GM23338 (cell line): Measurements from ENCODE around the gene PPY. TPM values are rescaled to one million over a fixed set of nuclear protein-coding genes. Genes with fewer than 3 reads are reported as not detected.
"Not testable (repeated sequence)": the region's sequence is repeated elsewhere in the genome, so short reads cannot be mapped to it uniquely, and the experiment has no call there.

Experiments
- ATAC-seq: fragments of 200-7000 bp; cut with Tn5 transposase; 3 replicates; pipeline ENCODE4 v1.9.1; 2020
- DNase-seq: peaks from one replicate; pipeline ENCODE4 v3.0.0-alpha.2; 2015; ENCODE audit warnings: low spot score
- H2AFZ ChIP-seq: fragments of 200-600 bp; sonication (generic); 2 replicates; pipeline ENCODE4 v1.8.0; 2016; ENCODE audit warnings: antibody characterized with exemption, mild to moderate bottlenecking, moderate library complexity
- H3F3A ChIP-seq: fragments of 200-600 bp; sonication (generic); replicated peaks from 2 replicates; pipeline ENCODE4 v1.8.0; 2017; ENCODE audit warnings: antibody characterized with exemption, mixed run types, low read depth
- H3K27ac ChIP-seq: fragments of 200-600 bp; sonication (generic); 2 replicates; pipeline ENCODE4 v1.6.1; 2016; ENCODE audit warnings: low read depth
- H3K27me3 ChIP-seq: fragments of 200-600 bp; sonication (generic); 2 replicates; pipeline ENCODE4 v1.8.0; 2016; ENCODE audit warnings: mild to moderate bottlenecking, mixed run types, moderate library complexity; ENCODE audit not compliant: insufficient read depth
- H3K36me3 ChIP-seq: fragments of 200-600 bp; sonication (generic); 2 replicates; pipeline ENCODE4 v1.8.0; 2016; ENCODE audit warnings: mild to moderate bottlenecking; ENCODE audit not compliant: insufficient read depth
- H3K4me1 ChIP-seq: fragments of 200-600 bp; sonication (generic); 2 replicates; pipeline ENCODE4 v1.8.0; 2016; ENCODE audit warnings: mild to moderate bottlenecking, moderate library complexity; ENCODE audit not compliant: insufficient read depth
- H3K4me2 ChIP-seq: fragments of 200-600 bp; sonication (generic); 2 replicates; pipeline ENCODE4 v1.7.1; 2017; ENCODE audit warnings: mixed run types
- H3K4me3 ChIP-seq: fragments of 200-600 bp; sonication (generic); 2 replicates; pipeline ENCODE4 v1.6.1; 2016; ENCODE audit warnings: mixed run types
- H3K79me2 ChIP-seq: fragments of 200-600 bp; sonication (generic); replicated peaks from 2 replicates; pipeline ENCODE4 v1.8.0; 2017; ENCODE audit warnings: mild to moderate bottlenecking; ENCODE audit not compliant: insufficient read depth
- H3K9me2 ChIP-seq: fragments of 200-600 bp; sonication (generic); 2 replicates; pipeline ENCODE4 v1.8.0; 2017; ENCODE audit not compliant: insufficient read depth
- H4K20me1 ChIP-seq: fragments of 200-600 bp; sonication (generic); replicated peaks from 2 replicates; pipeline ENCODE4 v1.8.0; 2017; ENCODE audit warnings: mild to moderate bottlenecking; ENCODE audit not compliant: insufficient read depth
- H3K27ac Mint-ChIP-seq: 2 replicates; pipeline ENCODE4 v1.8.0; 2020; ENCODE audit warnings: inconsistent platforms, mild to moderate bottlenecking, moderate library complexity, mixed read lengths
- H3K27me3 Mint-ChIP-seq: 3 replicates; pipeline ENCODE4 v1.8.0; 2022; ENCODE audit warnings: low read depth, mild to moderate bottlenecking, moderate library complexity, mixed read lengths, inconsistent platforms; ENCODE audit not compliant: insufficient read depth, poor library complexity
- H3K36me3 Mint-ChIP-seq: 3 replicates; pipeline ENCODE4 v1.8.0; 2021; ENCODE audit warnings: low read depth, mild to moderate bottlenecking, inconsistent platforms, moderate library complexity, mixed read lengths
- H3K4me1 Mint-ChIP-seq: 3 replicates; pipeline ENCODE4 v1.8.0; 2020; ENCODE audit warnings: mild to moderate bottlenecking, inconsistent platforms, mixed read lengths
- H3K4me3 Mint-ChIP-seq: 3 replicates; pipeline ENCODE4 v1.8.0; 2021; ENCODE audit warnings: moderate library complexity, mild to moderate bottlenecking, inconsistent platforms, mixed read lengths
- H3K9me3 Mint-ChIP-seq: 3 replicates; pipeline ENCODE4 v1.8.0; 2020; ENCODE audit warnings: moderate library complexity, mild to moderate bottlenecking, inconsistent platforms, mixed read lengths
- CREB1 ChIP-seq: fragments of 250-450 bp; sonication (Bioruptor Pico); IDR thresholded peaks from 2 replicates; pipeline ENCODE4 v1.5.0; 2020; ENCODE audit warnings: low read depth, mild to moderate bottlenecking, moderate library complexity
- EZH2 ChIP-seq: fragments of 200-600 bp; sonication (generic); IDR thresholded peaks from one replicate; pipeline ENCODE4 v1.8.0; 2017; ENCODE audit warnings: antibody characterized with exemption, mild to moderate bottlenecking, low read depth; ENCODE audit not compliant: unreplicated experiment
- NANOG ChIP-seq: IDR thresholded peaks from 2 replicates; pipeline ENCODE4 v1.6.1; 2016; ENCODE audit warnings: antibody characterized with exemption, borderline replicate concordance
- POLR2AphosphoS5 ChIP-seq: IDR thresholded peaks from 2 replicates; pipeline ENCODE4 v1.6.1; 2016; ENCODE audit warnings: antibody characterized with exemption, low read depth
- ZNF114 ChIP-seq: fragments of 250-450 bp; sonication (Bioruptor Pico); IDR thresholded peaks from 2 replicates; pipeline ENCODE4 v1.5.0; 2020; ENCODE audit warnings: mild to moderate bottlenecking, moderate library complexity
- ZNF331 ChIP-seq: fragments of 250-450 bp; sonication (Bioruptor Pico); IDR thresholded peaks from 2 replicates; pipeline ENCODE4 v1.5.0; 2020; ENCODE audit warnings: low read depth, mild to moderate bottlenecking, moderate library complexity
- ZNF462 ChIP-seq: fragments of 250-450 bp; sonication (Bioruptor Pico); IDR thresholded peaks from 2 replicates; pipeline ENCODE4 v1.5.0; 2020; ENCODE audit warnings: mild to moderate bottlenecking, moderate library complexity
- polyA plus RNA-seq: library from polyadenylated mRNA; unstranded; fragments of >200 nt; fragmentation: Nextera tagmentation; extraction: Ambion mirVana; gene quantifications from 2 replicates; pipeline ENCODE4 v1.2.1, GENCODE V29; 2016
- total RNA-seq: library from RNA; depleted of rRNA; stranded (reverse); fragments of >200 nt; shearing (Covaris generic); gene quantifications from 2 replicates; pipeline ENCODE4 v1.2.3, GENCODE V29; 2014

The PPY gene
- total and polyA plus RNA-seq, 2 experiments from 2014 or later, result 0.94 TPM; not detected in 1

GRCh38 chr17:43972444-43973212, 30.4 kb upstream of the PPY start:
- not testable (repeated sequence) for H3K4me1 ChIP-seq, H3K27ac Mint-ChIP-seq, H3K27me3 ChIP-seq, H3K79me2 ChIP-seq, H3F3A ChIP-seq, H3K9me3 Mint-ChIP-seq, H3K36me3 ChIP-seq, H3K4me3 Mint-ChIP-seq, H3K27me3 Mint-ChIP-seq, H3K4me2 ChIP-seq, H3K9me2 ChIP-seq, ATAC-seq, H2AFZ ChIP-seq, H3K4me3 ChIP-seq, DNase-seq, H4K20me1 ChIP-seq, H3K4me1 Mint-ChIP-seq, H3K27ac ChIP-seq, H3K36me3 Mint-ChIP-seq

- H3K79me2 ChIP-seq, H3K27ac Mint-ChIP-seq, H4K20me1 ChIP-seq, H3K27me3 Mint-ChIP-seq, DNase-seq, H3K27ac ChIP-seq, H3F3A ChIP-seq, H3K4me3 ChIP-seq, H3K9me3 Mint-ChIP-seq, H3K4me3 Mint-ChIP-seq, H3K9me2 ChIP-seq, H3K27me3 ChIP-seq, ATAC-seq, H2AFZ ChIP-seq, H3K36me3 ChIP-seq, H3K4me1 ChIP-seq, H3K36me3 Mint-ChIP-seq, H3K4me2 ChIP-seq, H3K4me1 Mint-ChIP-seq: not testable (repeated sequence)
These were observed 29.2 kb upstream of the PPY start for GRCh38 chr17:43971436-43971835.

GRCh38 chr17:43970366-43970765, 28.1 kb upstream of the PPY start:
- ATAC-seq, result no peak
- no peaks in the 10 kb centered on the region for H3K4me1 ChIP-seq
- H3K4me2 ChIP-seq, result no peak overlapping the region
- no peaks in the 10 kb centered on the region for H4K20me1 ChIP-seq
- no peaks in the 10 kb centered on the region for H3K27me3 ChIP-seq
- no peaks in the 10 kb centered on the region for H3K36me3 ChIP-seq
- Mint-ChIP-seq H3K4me3 (no peak overlapping the region), H3K4me1 (no peaks in the 10 kb centered on the region), H3K36me3 (no peaks in the 10 kb centered on the region), H3K27ac (no peak overlapping the region), H3K27me3 (no peaks in the 10 kb centered on the region), H3K9me3 (no peaks in the 10 kb centered on the region)
- no peak overlapping the region for H2AFZ ChIP-seq
- H3K27ac ChIP-seq, result no peak overlapping the region
- H3K9me2 ChIP-seq, result no peaks in the 10 kb centered on the region
- no peak overlapping the region for H3K4me3 ChIP-seq
- H3K79me2 ChIP-seq, result no peaks in the 10 kb centered on the region
- 0 out of 2 replicates have a peak, but pooled peaks cover 3% of the 10 kb centered on the region for H3F3A ChIP-seq
- no peak for DNase-seq
- TF ChIP-seq NANOG (no peak), ZNF114 (no peak), ZNF462 (no peak), POLR2AphosphoS5 (no peak), EZH2 (no peak), CREB1 (CRISPR knock-in tag) (no peak), ZNF331 (CRISPR knock-in tag) (no peak)
